Gastrocnemius medialis (tissue), 4 donors: ENCODE measurements around the gene USP44.

Experiments used
- CTCF ChIP-seq, 5 experiments: fragments of 450-650 bp in 3 of 5; fragments of 200-600 bp in 2 of 5; sonication (generic) in 2 of 5; IDR thresholded peaks in 4 of 5; conservative IDR thresholded peaks in 1 of 5; 1 replicate in 4 of 5; 2 replicates in 1 of 5; pipeline ENCODE4 v1.5.1; 2016 to 2019; ENCODE audit warnings: antibody characterized with exemption in 5 of 5, mild to moderate bottlenecking in 3 of 5, moderate library complexity in 3 of 5
- POLR2A ChIP-seq, 2 donors: fragments of 450-650 bp; IDR thresholded peaks; one replicate each; pipeline ENCODE4 v1.6.1; 2017; ENCODE audit warnings: antibody characterized with exemption in 2 of 2, mild to moderate bottlenecking in 2 of 2, moderate library complexity in 2 of 2

GRCh38 chr12:95474660-95474958 lies 76.7 kb downstream of the USP44 start:
- TF ChIP-seq CTCF (IDR thresholded peaks at IDR 0.05 in 4 of 5, conservative IDR thresholded peaks at IDR 0.05 in 1 of 5), result no peak
- no peak for TF ChIP-seq POLR2A (IDR thresholded peaks at IDR 0.05)
